Endothelial cell of umbilical vein (primary cell): ENCODE measurements around the gene CEP95. TPM values are rescaled to one million over a fixed set of nuclear protein-coding genes. Genes with fewer than 3 reads are reported as not detected.
A peak's percentile ranks its signal among the peaks of the same experiment; 100 is the strongest.

Experiments used
- BruUV-seq: library from RNA; stranded (reverse); fragments of 400-500 nt; replicated peaks from 2 replicates; lab custom pipeline; 2021; lab: Mats Ljungman, UMichigan
- CTCF ChIA-PET: fragments of 300-600, 350-600 bp; sonication (Branson Sonifier 250); formaldehyde crosslinking; loops from one replicate; lab custom pipeline; 2021; ENCODE audit warnings: antibody characterized with exemption, inconsistent platforms; lab: Charles Lee
- POLR2A ChIA-PET: fragments of 300-600, 350-600 bp; sonication (Branson Sonifier 250); formaldehyde crosslinking; loops from one replicate; lab custom pipeline; 2021; ENCODE audit warnings: antibody characterized with exemption, inconsistent platforms; lab: Charles Lee
- DNase-seq: peaks from one replicate; pipeline ENCODE4 v3.0.0-alpha.2; 2011; ENCODE audit warnings: low read depth, low spot score
- FAIRE-seq: peaks from 2 replicates; lab custom pipeline; 2011; peaks lifted over from hg19 to GRCh38; lab: Jason Lieb, UNC
- H2AFZ ChIP-seq: 2 replicates; pipeline ENCODE4 v1.6.0; 2012; ENCODE audit warnings: low read depth, low read length, control low read depth, inconsistent platforms
- H3K27ac ChIP-seq: 2 replicates; pipeline ENCODE4 v1.5.1; 2011; ENCODE audit warnings: low read depth, mild to moderate bottlenecking, control low read depth, low read length, moderate library complexity; ENCODE audit not compliant: insufficient read depth
- H3K27me3 ChIP-seq, 2 experiments: 2 replicates each; pipeline versions ENCODE4 v1.6.0 to v1.6.1; 2011; ENCODE audit warnings: low read length in 2 of 2, mixed read lengths in 1 of 2; ENCODE audit not compliant: control insufficient read depth in 2 of 2, insufficient read depth in 2 of 2
- H3K36me3 ChIP-seq, 2 experiments: 2 replicates in 1 of 2; 3 replicates in 1 of 2; pipeline ENCODE4 v1.5.1; 2011; ENCODE audit warnings: low read length in 2 of 2, mild to moderate bottlenecking in 1 of 2, moderate library complexity in 1 of 2; ENCODE audit not compliant: control insufficient read depth in 2 of 2, insufficient read depth in 2 of 2; ENCODE audit errors: extremely low read depth in 1 of 2
- H3K4me1 ChIP-seq: 3 replicates; pipeline ENCODE4 v1.5.1; 2011; ENCODE audit warnings: mild to moderate bottlenecking, low read length; ENCODE audit not compliant: control insufficient read depth, insufficient read depth; ENCODE audit errors: extremely low read depth
- H3K4me2 ChIP-seq: 2 replicates; pipeline ENCODE4 v1.6.1; 2011; ENCODE audit warnings: low read length, control low read depth, mixed read lengths; ENCODE audit not compliant: insufficient read depth
- H3K4me3 ChIP-seq, 3 experiments: fragments of 200-600 bp in 1 of 3; sonication (generic), shearing (Covaris generic) in 1 of 3; replicated peaks in 1 of 3; 2 replicates each; pipeline ENCODE4 v1.5.1; 2011 to 2016; ENCODE audit warnings: control low read depth in 3 of 3, low read length in 3 of 3, mild to moderate bottlenecking in 2 of 3, inconsistent platforms in 1 of 3, low read depth in 1 of 3, moderate library complexity in 1 of 3; ENCODE audit not compliant: insufficient read depth in 1 of 3
- H3K79me2 ChIP-seq: 2 replicates; pipeline ENCODE4 v1.6.0; 2012; ENCODE audit warnings: low read length, inconsistent platforms; ENCODE audit not compliant: control insufficient read depth, insufficient read depth
- H3K9ac ChIP-seq: replicated peaks from 2 replicates; pipeline ENCODE3; 2011; ENCODE audit warnings: low read length, control low read depth; ENCODE audit not compliant: insufficient read depth; ENCODE audit errors: extremely low read depth
- H3K9me1 ChIP-seq: replicated peaks from 3 replicates; pipeline ENCODE4 v1.6.0; 2011; ENCODE audit warnings: mild to moderate bottlenecking, low read length; ENCODE audit not compliant: control insufficient read depth, insufficient read depth; ENCODE audit errors: extremely low read depth
- H3K9me3 ChIP-seq: replicated peaks from 2 replicates; pipeline ENCODE4 v1.5.1; 2012; ENCODE audit warnings: low read length, inconsistent platforms; ENCODE audit not compliant: control insufficient read depth, insufficient read depth
- H4K20me1 ChIP-seq: replicated peaks from 2 replicates; pipeline ENCODE3; 2011; ENCODE audit warnings: mild to moderate bottlenecking, low read length; ENCODE audit not compliant: control insufficient read depth, insufficient read depth; ENCODE audit errors: extremely low read depth
- CTCF ChIP-seq, 2 donors: IDR thresholded peaks; 1 replicate in 1 of 2; 2 replicates in 1 of 2; pipeline ENCODE4 v1.5.1; 2011; ENCODE audit warnings: low read length in 2 of 2, mild to moderate bottlenecking in 2 of 2, moderate library complexity in 2 of 2, control low read depth in 1 of 2, inconsistent platforms in 1 of 2, low read depth in 1 of 2; ENCODE audit not compliant: insufficient read depth in 1 of 2; ENCODE audit errors: extremely low read depth in 1 of 2
- EZH2 ChIP-seq: IDR thresholded peaks from 2 replicates; pipeline ENCODE4 v1.6.1; 2012; ENCODE audit warnings: borderline replicate concordance, low read depth, mild to moderate bottlenecking, moderate library complexity, low read length, inconsistent platforms; ENCODE audit not compliant: severe bottlenecking
- FOS ChIP-seq: IDR thresholded peaks from 2 replicates; pipeline ENCODE4 v1.6.1; 2011; ENCODE audit warnings: mild to moderate bottlenecking, low read length, moderate library complexity, borderline replicate concordance; ENCODE audit not compliant: insufficient read depth
- GATA2 ChIP-seq: IDR thresholded peaks from 2 replicates; pipeline ENCODE4 v1.7.0; 2011; ENCODE audit warnings: low read depth, mild to moderate bottlenecking, moderate library complexity, mixed read lengths, low read length; ENCODE audit not compliant: insufficient read length, insufficient read depth
- JUN ChIP-seq: IDR thresholded peaks from 2 replicates; pipeline ENCODE4 v1.6.1; 2011; ENCODE audit warnings: borderline replicate concordance, low read depth; ENCODE audit not compliant: insufficient read length, insufficient read depth
- MAX ChIP-seq: IDR thresholded peaks from 2 replicates; pipeline ENCODE4 v1.6.1; 2011; ENCODE audit not compliant: insufficient read depth, insufficient read length
- MYC ChIP-seq: IDR thresholded peaks from one replicate; pipeline ENCODE4 v1.6.1; 2011; ENCODE audit warnings: mild to moderate bottlenecking, low read depth, low read length
- POLR2A ChIP-seq: IDR thresholded peaks from 2 replicates; pipeline ENCODE4 v1.6.1; 2012; ENCODE audit warnings: low read depth, mild to moderate bottlenecking, control low read depth, low read length
- POLR2AphosphoS5 ChIP-seq: IDR thresholded peaks from 2 replicates; pipeline ENCODE4 v1.6.1; 2012; ENCODE audit warnings: low read depth, mild to moderate bottlenecking, control low read depth, low read length, moderate library complexity; ENCODE audit not compliant: insufficient read depth
- dilution Hi-C: fragments of 300-500 bp; cut with MboI; formaldehyde crosslinking; loops from one replicate; pipeline ENCODE4 v1.15.0; 2019; ENCODE audit warnings: low sequenced_read_pairs; ENCODE audit not compliant: extremely low pct_ligation_motif_present
- intact Hi-C: fragments of 100-400 bp; cut with micrococcal nuclease; formaldehyde crosslinking; loops from one replicate; pipeline ENCODE4 v1.10.0; 2022
- polyA plus RNA-seq, 4 experiments: library from polyadenylated mRNA; depleted of rRNA in 3 of 4; stranded (reverse) in 3 of 4; unstranded in 1 of 4; fragments of >200 nt; gene quantifications; 2 replicates each; pipeline versions ENCODE4 v1.2.1 to v1.2.3, GENCODE V29; 2011 to 2012; ENCODE audit warnings: missing spikeins in 1 of 4
- total RNA-seq: library from RNA; stranded (reverse); gene quantifications from 2 replicates; pipeline ENCODE4 v1.2.3, GENCODE V29; 2021

CEP95 gene
- total and polyA plus RNA-seq, 2 donors (not counting 3 experiments of a cell fraction or from before 2014, with no cell fraction given): 14.1 to 35.5 TPM

DNA sequence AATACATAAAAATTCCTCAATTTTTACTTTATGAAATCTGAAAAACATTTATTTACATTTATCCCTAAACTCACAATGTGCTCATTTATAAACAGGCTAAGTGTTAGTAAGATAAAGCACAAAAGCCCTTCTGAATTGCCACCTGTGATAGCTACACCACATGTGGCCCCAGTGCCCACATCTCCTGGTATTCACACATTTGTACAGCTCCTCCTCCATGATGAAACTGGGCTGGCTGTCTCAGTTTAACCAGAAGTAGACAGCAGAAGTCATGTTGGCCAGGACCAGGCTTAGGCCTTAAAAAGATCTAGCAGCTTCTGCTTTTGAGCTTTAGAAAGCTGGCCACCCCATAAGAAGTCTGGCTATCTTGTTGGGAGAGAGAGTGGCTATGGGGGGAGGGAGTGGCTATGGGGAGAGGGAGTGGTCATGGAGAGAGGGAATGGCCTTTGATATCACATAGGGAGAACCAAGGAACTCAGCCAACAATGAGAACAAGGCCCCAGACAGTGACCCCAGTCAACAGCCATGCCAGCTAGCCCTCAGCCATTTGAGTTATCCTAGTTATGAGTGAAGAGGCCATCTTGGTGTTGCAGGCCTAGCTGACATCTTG lies 47.4 kb downstream of the CEP95 start:
- Histone ChIP-seq H3K9ac (no peak overlapping the region), H3K79me2 (peaks cover 47% of the 10 kb centered on the region)
- FAIRE-seq: no peak

DNA sequence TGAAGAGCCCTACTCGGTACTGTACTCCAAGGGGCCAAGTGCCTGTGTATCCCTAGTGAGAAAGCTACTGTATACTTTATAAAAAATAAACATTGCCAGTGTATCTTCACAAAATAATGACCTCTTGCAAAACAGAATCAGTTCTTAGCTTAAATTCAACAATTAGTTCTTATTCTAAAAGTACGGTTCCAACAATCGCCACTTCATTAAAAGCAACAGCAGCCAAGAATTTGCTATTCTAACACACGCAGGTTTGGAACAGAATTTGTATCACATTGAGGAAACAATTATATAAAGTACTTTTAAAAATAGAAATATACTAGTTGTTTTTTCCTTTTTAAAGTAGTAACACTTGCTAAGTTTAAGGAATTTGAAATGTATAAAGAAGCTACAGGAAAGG lies 48.5 kb downstream of the CEP95 start:
- ChIA-PET CTCF (interaction anchor here (0.6 to 1.0 kb wide), 3 partner anchors 11 to 66 kb away, joined by 3 read pairs; no protein-coding TSS in a partner anchor), POLR2A (no interaction called here)
- H3K9ac ChIP-seq: no peak overlapping the region
- dilution Hi-C loops (no loop called here), intact Hi-C loops (no loop called here)
- no peaks in the 10 kb centered on the region for H3K27me3 ChIP-seq
- no TSS peak for BruUV-seq
- no peaks in the 10 kb centered on the region for H3K9me1 ChIP-seq
- no peak for DNase-seq
- no peak for FAIRE-seq
- TF ChIP-seq FOS (no peak), GATA2 (no peak), CTCF (IDR thresholded peaks at IDR 0.05; ENCODE audit: extremely low read depth in 1 of 2, insufficient read depth in 1 of 2, low read depth in 1 of 2, low read length in 2 of 2) (no peak), MYC (no peak), POLR2AphosphoS5 (no peak), POLR2A (no peak), MAX (no peak), EZH2 (no peak), JUN (no peak)
- H2AFZ ChIP-seq: no peak overlapping the region
- peaks cover 47% of the 10 kb centered on the region for H3K79me2 ChIP-seq
- no peaks in the 10 kb centered on the region for H4K20me1 ChIP-seq
- no peak overlapping the region for H3K4me2 ChIP-seq
- peaks cover 12 to 59% of the 10 kb centered on the region in 2 experiments for H3K36me3 ChIP-seq
- H3K4me1 ChIP-seq: no peaks in the 10 kb centered on the region
- no peak overlapping the region for H3K4me3 ChIP-seq
- no peak overlapping the region for H3K27ac ChIP-seq
- H3K9me3 ChIP-seq: no peaks in the 10 kb centered on the region

More for the DNA sequence above, 47.4 kb downstream of the CEP95 start:
- TF ChIP-seq POLR2AphosphoS5 (peak; percentile 4), FOS (no peak), JUN (no peak), MYC (no peak), EZH2 (no peak)
- Histone ChIP-seq H2AFZ (no peak overlapping the region), H3K36me3 (peaks cover 12 to 60% of the 10 kb centered on the region in 2 experiments), H3K27ac (no peak overlapping the region), H4K20me1 (no peaks in the 10 kb centered on the region), H3K4me3 (no peak overlapping the region), H3K4me2 (no peak overlapping the region), H3K27me3 (no peaks in the 10 kb centered on the region), H3K9me3 (no peaks in the 10 kb centered on the region), H3K9me1 (no peaks in the 10 kb centered on the region), H3K4me1 (no peaks in the 10 kb centered on the region)
- ChIA-PET POLR2A (interaction anchor here (1.2 kb wide), 1 partner anchor 21 kb away, joined by 3 read pairs; no protein-coding TSS in a partner anchor), CTCF (interaction anchor here (1.0 to 1.1 kb wide), 2 partner anchors 9 to 20 kb away, joined by 3 read pairs; no protein-coding TSS in a partner anchor)
- dilution Hi-C loops (no loop called here), intact Hi-C loops (no loop called here)
- no TSS peak for BruUV-seq
- DNase-seq: no peak
